NOMO-1 treated with dmso at 0.1 percent for 144 hours (cell line): ENCODE measurements around the gene RAB31.
"Not testable (repeated sequence)": the region's sequence is repeated elsewhere in the genome, so short reads cannot be mapped to it uniquely, and the experiment has no call there.

Experiments used
- DNase-seq: peaks from one replicate; lab custom pipeline; 2025; ENCODE audit not compliant: unreplicated experiment; lab: John Stamatoyannopoulos, UW

RAB31 gene

DNA sequence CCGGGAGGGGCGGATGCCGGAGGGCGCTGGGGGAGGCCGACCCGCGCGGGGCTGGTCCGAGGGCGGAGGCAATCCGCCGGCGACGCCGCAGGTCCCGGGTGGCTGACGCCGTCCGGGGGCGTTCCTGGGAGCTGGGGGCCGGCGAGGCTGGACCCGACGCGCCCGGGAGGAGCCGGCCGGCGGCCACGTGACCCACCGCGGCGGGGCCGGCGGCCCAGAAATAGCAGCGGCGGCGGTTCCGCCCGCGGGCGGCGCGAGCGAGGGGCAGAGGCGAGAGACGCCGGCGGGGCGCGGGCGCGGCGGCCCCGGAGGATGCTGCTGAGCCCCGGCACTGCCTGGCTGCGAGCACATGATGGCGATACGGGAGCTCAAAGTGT is at the start of gene RAB31:
Gene RAB31, plus strand, starts transcription at position 245 of the 377 bp plus-strand sequence. Its CDS starts 105 bp downstream, at position 350.
- peak; percentile 66 for DNase-seq

GRCh38 chr18:9659499-9660375 is 48.4 kb upstream of the RAB31 start:
- no peak for DNase-seq

- no peak for DNase-seq
These were observed 46.5 kb upstream of the RAB31 start for GRCh38 chr18:9661564-9661963.

GRCh38 chr18:9663377-9663776 is 44.7 kb upstream of the RAB31 start:
- no peak for DNase-seq

DNA sequence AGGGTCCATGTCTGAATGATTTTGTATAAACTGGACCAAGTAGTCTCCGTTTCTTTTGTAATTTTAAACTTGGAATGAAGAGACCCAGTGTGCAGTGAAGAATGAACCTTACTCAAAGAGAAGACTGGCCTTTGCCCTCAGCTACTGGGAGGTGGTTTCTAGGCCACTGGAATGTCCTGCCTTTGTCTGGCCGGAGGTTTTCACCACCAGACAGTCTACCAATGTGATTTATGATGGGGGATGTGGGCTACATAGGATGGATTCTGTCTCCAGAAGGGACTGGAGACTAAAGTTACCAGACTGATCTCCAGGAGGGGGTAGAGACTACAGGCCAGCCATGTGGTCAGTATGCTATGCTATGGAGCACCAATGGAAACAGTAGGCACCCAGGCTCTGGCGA is 42.8 kb upstream of the RAB31 start:
- DNase-seq = no peak

GRCh38 chr18:9666548-9666947 is 41.6 kb upstream of the RAB31 start:
- DNase-seq = peak; percentile 16

DNA sequence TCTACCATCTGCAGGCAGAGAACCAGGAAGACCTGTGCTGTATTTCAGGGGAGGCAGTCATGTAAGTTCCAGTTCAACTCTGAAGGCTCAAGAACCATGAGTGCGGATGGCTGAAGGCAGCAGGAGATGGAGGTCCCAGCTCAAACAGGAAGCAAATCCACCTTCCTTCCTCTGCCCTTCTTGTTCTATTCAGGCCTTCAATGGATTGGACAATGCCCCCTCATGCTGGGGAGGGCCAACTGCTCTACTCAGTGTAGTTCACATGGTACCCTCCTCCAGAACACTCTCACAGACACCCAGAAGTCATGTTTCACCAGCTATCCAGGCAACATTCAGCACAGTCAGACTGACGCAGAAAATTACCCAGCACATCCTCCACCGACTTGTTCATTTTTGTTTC is 39.1 kb upstream of the RAB31 start:
- no peak for DNase-seq

DNA sequence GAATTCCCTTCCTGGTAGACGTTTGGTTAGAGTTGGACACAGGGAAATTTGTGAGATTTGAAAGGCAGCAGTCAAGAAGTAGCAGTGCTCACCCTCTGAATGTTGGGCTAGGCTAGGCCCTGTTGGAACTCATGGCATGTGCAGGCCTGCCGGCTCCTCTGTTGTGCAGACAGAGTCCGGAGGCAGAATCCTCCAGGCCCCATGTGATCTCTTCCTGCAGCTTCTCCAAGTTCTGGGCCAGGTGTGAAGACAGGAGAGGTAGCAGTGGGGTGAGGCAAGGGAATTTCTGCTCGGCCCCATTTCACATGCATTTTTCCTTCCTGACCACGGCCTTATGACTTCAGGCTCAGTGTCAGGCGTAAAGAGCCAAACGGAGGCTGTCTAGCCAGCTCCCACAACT is 36.9 kb upstream of the RAB31 start:
- DNase-seq = no peak

- DNase-seq = peak; percentile 56
These were observed 34.5 kb upstream of the RAB31 start for GRCh38 chr18:9673296-9674251.

- not testable (repeated sequence) for DNase-seq
These were observed 29.9 kb upstream of the RAB31 start for GRCh38 chr18:9678216-9678615.

GRCh38 chr18:9679125-9679524 is 29.0 kb upstream of the RAB31 start:
- no peak for DNase-seq

DNA sequence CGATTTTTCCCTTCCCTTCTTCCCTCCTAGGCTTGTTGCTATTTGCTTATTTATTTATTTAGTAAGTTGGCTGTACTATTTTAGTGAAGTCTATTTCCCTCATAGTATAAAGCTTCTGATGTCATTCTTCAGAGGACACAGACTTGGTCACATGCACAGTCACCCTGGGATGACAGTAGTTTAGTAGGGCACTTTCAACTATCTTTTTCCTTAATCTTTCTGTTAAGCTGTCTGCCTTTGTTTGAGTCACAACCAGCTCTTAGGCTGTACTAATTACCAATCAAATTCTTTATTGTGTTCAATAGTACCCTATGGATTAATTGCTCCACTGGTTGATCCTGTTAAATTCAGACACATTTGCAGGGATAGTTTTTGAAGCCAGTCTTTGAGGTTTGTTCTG is 26.9 kb upstream of the RAB31 start:
- DNase-seq = no peak

DNA sequence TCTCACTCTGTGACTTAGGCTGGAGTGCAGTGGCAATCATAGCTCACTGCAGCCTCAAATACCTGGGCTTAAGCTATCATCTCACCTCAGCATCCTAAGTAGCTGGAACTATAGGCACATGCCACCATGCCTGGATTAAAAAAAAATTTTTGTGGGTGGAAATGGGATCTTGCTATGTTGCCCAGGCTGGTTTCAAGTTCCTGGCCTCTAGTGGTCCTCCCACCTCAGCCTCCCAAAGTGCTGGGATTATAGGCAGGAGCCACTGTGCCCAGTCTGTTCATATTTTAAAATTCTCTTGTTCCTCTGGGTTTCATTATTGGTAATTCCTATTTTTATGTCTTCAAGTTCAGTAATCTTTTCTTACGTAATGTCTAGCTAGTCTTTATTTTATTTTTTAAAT is 25.5 kb upstream of the RAB31 start:
- DNase-seq = no peak

DNA sequence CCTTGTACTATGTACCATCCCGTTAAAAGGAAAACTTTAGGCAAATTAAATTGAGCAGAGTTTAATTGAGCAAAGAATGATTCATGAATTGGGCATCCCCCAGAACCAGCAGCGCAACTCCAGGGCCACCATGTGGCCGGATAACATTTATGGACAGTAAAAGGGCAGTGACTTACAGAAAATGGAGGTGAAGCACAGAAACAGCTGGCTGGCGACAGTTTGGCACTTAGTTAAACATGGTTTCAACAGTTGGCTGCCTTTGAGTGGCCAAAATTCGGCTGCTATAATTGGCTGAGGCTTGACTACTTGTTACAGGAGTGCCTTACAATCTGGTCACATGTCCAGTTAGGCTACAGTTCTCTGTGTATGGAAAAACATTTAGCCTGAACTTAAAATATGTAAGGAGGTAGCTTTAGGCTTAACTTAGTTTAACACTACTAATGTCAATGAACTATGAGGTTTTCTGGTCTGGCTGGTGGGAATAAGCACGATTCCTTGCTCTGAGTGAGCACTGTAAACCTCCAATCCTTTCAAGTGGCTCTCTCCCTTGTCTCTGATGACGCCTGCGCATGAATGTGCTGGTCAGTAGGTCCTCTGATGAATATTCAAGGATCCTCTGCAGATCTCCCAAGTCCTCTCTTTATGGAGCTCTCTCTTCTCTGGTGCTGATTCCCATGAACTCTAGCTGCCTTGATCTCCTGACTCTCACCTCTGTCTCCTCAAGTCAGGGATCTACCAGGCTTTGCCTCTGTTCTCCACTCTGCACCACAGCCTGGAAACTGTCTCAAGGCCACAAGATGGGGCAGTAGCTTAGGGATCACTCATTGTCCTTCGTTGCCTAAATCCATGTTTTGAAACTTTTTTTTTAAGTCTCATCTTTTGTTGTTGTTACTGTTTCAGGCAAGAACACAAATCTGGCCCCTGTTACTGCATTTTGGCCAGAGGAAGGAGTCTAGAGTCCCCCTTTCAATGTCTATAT is 24.4 kb upstream of the RAB31 start:
- peak; percentile 34 for DNase-seq

DNA sequence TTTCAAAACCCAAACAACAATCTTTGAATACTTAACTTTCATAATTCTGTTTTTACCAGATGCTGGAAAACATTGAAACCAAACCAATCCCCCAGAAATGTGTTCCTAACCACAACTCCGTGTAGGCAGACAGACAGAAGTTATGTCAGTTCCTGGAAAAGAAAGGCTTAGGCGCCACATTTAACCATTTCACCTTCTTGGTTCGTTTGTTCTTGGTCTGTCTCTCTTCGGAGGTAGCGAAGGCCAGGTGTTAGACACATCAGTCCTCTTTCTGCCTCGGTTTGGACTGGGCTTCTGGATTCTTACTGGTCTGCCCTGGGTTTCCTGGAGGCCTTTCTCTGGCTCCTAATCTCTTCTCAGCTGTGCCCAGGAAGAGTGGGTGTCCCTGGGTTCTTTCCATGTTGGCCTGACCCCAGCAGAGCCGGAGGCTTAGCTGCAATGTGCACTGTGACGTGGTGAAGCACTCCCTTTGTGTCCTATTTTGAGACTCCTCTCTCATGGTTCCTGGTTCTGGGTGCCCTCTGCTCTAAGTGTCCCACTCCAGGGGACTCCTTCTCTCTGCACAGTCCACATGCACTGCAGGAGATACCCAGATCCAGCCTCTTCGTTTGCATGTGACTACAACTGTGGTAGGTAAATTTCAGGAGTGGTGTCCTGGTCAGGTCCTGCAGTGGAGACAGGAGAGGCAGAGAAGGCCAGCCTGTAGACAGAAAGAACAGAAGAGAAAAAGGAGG is 23.1 kb upstream of the RAB31 start:
- DNase-seq = no peak

DNA sequence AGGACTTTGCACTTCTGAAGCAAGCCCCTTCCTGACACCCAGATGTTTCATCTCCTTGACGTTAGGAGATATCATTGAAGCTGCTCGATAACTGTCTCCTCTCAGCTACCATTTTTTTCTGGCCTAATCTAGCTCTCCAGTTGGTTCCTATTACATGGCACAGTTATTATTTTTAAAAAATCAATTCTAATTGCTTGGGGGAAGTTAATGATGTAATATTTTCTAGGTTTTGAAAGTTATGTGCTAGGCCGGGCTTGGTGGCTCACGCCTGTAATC is 22.5 kb upstream of the RAB31 start:
- no peak for DNase-seq

- no peak for DNase-seq
These were observed 19.9 kb upstream of the RAB31 start for GRCh38 chr18:9688036-9688741.

GRCh38 chr18:9689253-9689652 is 18.8 kb upstream of the RAB31 start:
- no peak for DNase-seq

- no peak for DNase-seq
These were observed 17.5 kb upstream of the RAB31 start for GRCh38 chr18:9690418-9691188.
